T-cell (primary cell): ENCODE measurements around the gene PIGS. TPM values are rescaled to one million over a fixed set of nuclear protein-coding genes. Genes with fewer than 3 reads are reported as not detected.
"Not testable (repeated sequence)": the region's sequence is repeated elsewhere in the genome, so short reads cannot be mapped to it uniquely, and the experiment has no call there.

ENCODE experiments used
- ATAC-seq, 4 experiments: fragments of 200-7000 bp in 3 of 4; fragments of 150-1000 bp in 1 of 4; cut with Tn5 transposase; replicated peaks in 1 of 4; 1 replicate in 3 of 4; 2 replicates in 1 of 4; pipeline ENCODE4 v1.10.0; 2021; ENCODE audit warnings: moderate library complexity in 3 of 4, mild to moderate bottlenecking in 2 of 4, moderate number of reproducible peaks in 1 of 4
- CTCF ChIA-PET, 2 donors: fragments of 300-600 bp; sonication (Branson Sonifier 250); formaldehyde crosslinking; loops; one replicate each; lab custom pipeline; 2022; ENCODE audit warnings: antibody characterized with exemption in 2 of 2; lab: Charles Lee
- POLR2A ChIA-PET, 2 donors: fragments of 300-600 bp; sonication (Branson Sonifier 250); formaldehyde crosslinking; loops; one replicate each; lab custom pipeline; 2022; ENCODE audit warnings: antibody characterized with exemption in 2 of 2; lab: Charles Lee
- DNase-seq, 35 experiments: peaks; one replicate each; pipeline versions ENCODE4 v3.0.0 to v3.0.0-alpha.2; 2013 to 2023
- H3K27ac ChIP-seq: one replicate; pipeline ENCODE4 v1.5.1; 2013; ENCODE audit warnings: low read length
- H3K27me3 ChIP-seq, 2 experiments: replicated peaks in 1 of 2; 1 replicate in 1 of 2; 2 replicates in 1 of 2; pipeline versions ENCODE4 v1.6.1 to v1.7.0; 2013; ENCODE audit warnings: low read length in 1 of 2, mixed read lengths in 1 of 2; ENCODE audit not compliant: control insufficient read depth in 2 of 2, insufficient read depth in 2 of 2; ENCODE audit errors: extremely low read depth in 1 of 2
- H3K36me3 ChIP-seq, 2 donors: 1 replicate in 1 of 2; 2 replicates in 1 of 2; pipeline versions ENCODE4 v1.6.1 to v1.7.0; 2013; ENCODE audit warnings: low read length in 1 of 2; ENCODE audit not compliant: control insufficient read depth in 2 of 2, insufficient read depth in 1 of 2; ENCODE audit errors: extremely low read depth in 1 of 2
- H3K4me1 ChIP-seq, 2 experiments: 1 replicate in 1 of 2; 2 replicates in 1 of 2; pipeline versions ENCODE4 v1.6.1 to v1.7.0; 2013; ENCODE audit warnings: low read length in 2 of 2, mixed read lengths in 1 of 2; ENCODE audit not compliant: insufficient read depth in 2 of 2, control insufficient read depth in 1 of 2; ENCODE audit errors: extremely low read depth in 1 of 2
- H3K4me3 ChIP-seq, 2 donors: 1 replicate in 1 of 2; 2 replicates in 1 of 2; pipeline versions ENCODE4 v1.5.1 to v1.7.0; 2013; ENCODE audit warnings: mild to moderate bottlenecking in 2 of 2, low read length in 1 of 2, moderate library complexity in 1 of 2; ENCODE audit not compliant: control insufficient read depth in 1 of 2; ENCODE audit errors: extremely low read depth in 1 of 2
- H3K9me3 ChIP-seq: 2 replicates; pipeline ENCODE4 v1.7.0; 2013
- H3K27ac Mint-ChIP-seq, 2 donors: one replicate each; pipeline ENCODE4 v1.8.0; 2020 to 2021; ENCODE audit warnings: mild to moderate bottlenecking in 2 of 2, mixed read lengths in 2 of 2
- H3K27me3 Mint-ChIP-seq, 2 donors: one replicate each; pipeline ENCODE4 v1.8.0; 2021 to 2022; ENCODE audit warnings: mixed read lengths in 2 of 2
- H3K36me3 Mint-ChIP-seq: one replicate; pipeline ENCODE4 v1.8.0; 2021; ENCODE audit warnings: mixed read lengths
- H3K4me1 Mint-ChIP-seq, 3 donors: one replicate each; pipeline ENCODE4 v1.8.0; 2020 to 2022; ENCODE audit warnings: mixed read lengths in 3 of 3, mild to moderate bottlenecking in 1 of 3
- H3K4me3 Mint-ChIP-seq, 3 donors: one replicate each; pipeline ENCODE4 v1.8.0; 2020 to 2022; ENCODE audit warnings: mild to moderate bottlenecking in 3 of 3, mixed read lengths in 3 of 3, moderate library complexity in 3 of 3
- H3K9me3 Mint-ChIP-seq, 3 donors: one replicate each; pipeline ENCODE4 v1.8.0; 2020 to 2022; ENCODE audit warnings: mixed read lengths in 3 of 3
- WGBS: methylation state at CpG from one replicate; pipeline ENCODE4 v1.1.5; 2013; ENCODE audit warnings: missing lambda C conversion rate; ENCODE audit not compliant: insufficient coverage; 5-methylcytosine and 5-hydroxymethylcytosine counted together
- total RNA-seq, 35 experiments: library from RNA in 6 of 35; stranded (reverse) in 6 of 35; fragments of 120-200 nt in 1 of 35; gene quantifications; one replicate each; pipeline versions ENCODE4 v1.2.1 to v1.2.4 and lab custom pipeline; 2013 to 2026

Gene PIGS
- total RNA-seq, 5 donors from 2014 or later (not counting 1 experiment from before 2014, with no cell fraction given), result 54.9 to 63.0 (median 60.9) TPM

GRCh38 chr17:28577466-28577824, 6.1 kb upstream of the PIGS start:
- Histone ChIP-seq H3K4me3 (peak overlapping the region in 1 of 2 donors; percentile 40), H3K27me3 (no peaks in the 10 kb centered on the region), H3K4me1 (peaks cover 3 to 28% of the 10 kb centered on the region in 2 experiments), H3K9me3 (no peaks in the 10 kb centered on the region), H3K27ac (peak overlapping the region; percentile 54), H3K36me3 (peaks cover 8 to 10% of the 10 kb centered on the region in 2 donors)
- Mint-ChIP-seq H3K27me3 (no peaks in the 10 kb centered on the region), H3K4me1 (peaks cover 24 to 34% (median 33%) of the 10 kb centered on the region in 3 donors), H3K27ac (peak overlapping the region in 1 of 2 donors; percentile 34), H3K9me3 (no peaks in the 10 kb centered on the region), H3K36me3 (peaks cover 4% of the 10 kb centered on the region), H3K4me3 (peak overlapping the region in 1 of 3 donors; percentile 85)
- DNase-seq (no peak), ATAC-seq (no peak)
- WGBS, result 100% methylated on average over 1 of the region's 3 CpGs
- CTCF ChIA-PET, result interaction anchor here (0.6 to 1.7 kb wide), 5 partner anchors 19 to 69 kb away, joined by 3 to 9 read pairs (median 4); partner anchors contain the start of gene SPAG5 (in 1 of the 2)
- POLR2A ChIA-PET, result interaction anchor here in 1 of 2 donors (1.4 kb wide), 1 partner anchor 22 kb away, joined by 15 read pairs; no protein-coding TSS in a partner anchor

GRCh38 chr17:28576758-28577465, 5.6 kb upstream of the PIGS start, which contains the start of gene ALDOC:
Gene ALDOC, minus strand, starts transcription at chr17:28576895. Its CDS starts 1,363 bp downstream, at chr17:28575532.
- H3K9me3 ChIP-seq, result no peaks in the 10 kb centered on the region
- peak within 1 kb of the TSS; percentile 38 to 40 for H3K4me3 ChIP-seq
- Mint-ChIP-seq H3K36me3 (peaks cover 4% of the 10 kb centered on the region), H3K27ac (peak within 1 kb of the TSS; percentile 87 to 95), H3K27me3 (no peaks in the 10 kb centered on the region), H3K4me1 (peaks cover 29 to 39% (median 38%) of the 10 kb centered on the region in 3 donors), H3K4me3 (peak within 1 kb of the TSS; percentile 78 to 85 (median 80)), H3K9me3 (no peaks in the 10 kb centered on the region)
- POLR2A ChIA-PET, result interaction anchor here in 1 of 2 donors (0.6 to 1.4 kb wide), 3 partner anchors 23 to 106 kb away, joined by 3 to 15 read pairs (median 3); no protein-coding TSS in a partner anchor
- CTCF ChIA-PET, result interaction anchor here (0.6 to 2.0 kb wide), 8 partner anchors 19 to 567 kb away, joined by 3 to 9 read pairs (median 4); partner anchors contain the start of gene SPAG5 (in 1 of the 2)
- H3K27me3 ChIP-seq, result no peaks in the 10 kb centered on the region
- DNase-seq (peak; percentile 95 to 100 (median 98)), ATAC-seq (peak; percentile 96 to 99 (median 96))
- 7% methylated on average over 16 of the region's 26 CpGs for WGBS
- peak within 1 kb of the TSS; percentile 54 for H3K27ac ChIP-seq
- H3K4me1 ChIP-seq, result peaks cover 8 to 33% of the 10 kb centered on the region in 2 experiments
- H3K36me3 ChIP-seq, result peaks cover 8 to 10% of the 10 kb centered on the region in 2 donors

DNA sequence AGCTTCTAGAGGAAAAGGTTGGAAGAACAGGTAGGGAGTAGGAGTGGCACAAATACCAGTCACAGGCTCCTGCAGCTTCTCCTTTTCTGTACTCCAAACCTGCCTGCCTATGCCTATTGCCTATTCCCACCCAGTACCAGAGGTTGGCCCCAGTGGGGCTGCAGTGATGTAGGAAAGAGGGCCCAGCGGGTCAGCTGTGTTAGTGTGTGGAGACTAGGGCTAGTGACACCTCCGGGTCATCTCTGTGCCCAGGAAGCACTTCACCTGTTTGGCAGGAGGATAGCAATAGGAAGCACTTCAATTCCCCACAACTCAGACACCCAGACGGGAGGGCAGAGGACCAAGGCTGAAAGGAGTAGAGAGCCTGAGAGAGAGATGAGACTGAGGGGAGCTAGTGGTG, 4.7 kb upstream of the PIGS start:
- H3K36me3 Mint-ChIP-seq, H3K27me3 ChIP-seq, DNase-seq, H3K27ac ChIP-seq, H3K27me3 Mint-ChIP-seq, H3K9me3 Mint-ChIP-seq, ATAC-seq, H3K9me3 ChIP-seq, H3K4me3 ChIP-seq: not testable (repeated sequence)
- ChIA-PET POLR2A (interaction anchor here in 1 of 2 donors (1.1 kb wide), 2 partner anchors 24 to 27 kb away, joined by 3 to 4 read pairs; no protein-coding TSS in a partner anchor), CTCF (interaction anchor here in 1 of 2 donors (2.0 kb wide), 1 partner anchor 26 kb away, joined by 6 read pairs; no protein-coding TSS in a partner anchor)
- H3K4me1 ChIP-seq, result peaks cover 10 to 38% of the 10 kb centered on the region in 2 experiments
- Mint-ChIP-seq H3K4me3 (peak overlapping the region; percentile 78 to 85 (median 80)), H3K27ac (peak overlapping the region; percentile 87 to 95), H3K4me1 (peaks cover 34 to 43% (median 41%) of the 10 kb centered on the region in 3 donors)
- WGBS, result no CpG with 5 or more reads among the region's 3 CpGs
- peaks cover 8 to 10% of the 10 kb centered on the region in 2 donors for H3K36me3 ChIP-seq

- peaks cover 37 to 49% (median 47%) of the 10 kb centered on the region in 3 donors for H3K4me1 Mint-ChIP-seq
- H3K9me3 Mint-ChIP-seq, result no peaks in the 10 kb centered on the region
- H3K4me3 ChIP-seq, result no peak overlapping the region
- peaks cover 13 to 42% of the 10 kb centered on the region in 2 experiments for H3K4me1 ChIP-seq
- DNase-seq (no peak), ATAC-seq (no peak)
- H3K27me3 Mint-ChIP-seq, result no peaks in the 10 kb centered on the region
- peaks cover 4% of the 10 kb centered on the region for H3K36me3 Mint-ChIP-seq
- H3K27me3 ChIP-seq, result no peaks in the 10 kb centered on the region
- CTCF ChIA-PET, result interaction anchor here in 1 of 2 donors (2.0 kb wide), 1 partner anchor 26 kb away, joined by 6 read pairs; no protein-coding TSS in a partner anchor
- POLR2A ChIA-PET, result interaction anchor here (0.6 to 1.1 kb wide), 2 partner anchors 9 to 24 kb away, joined by 4 to 6 read pairs; no protein-coding TSS in a partner anchor
- 98% methylated on average over 12 of the region's 14 CpGs for WGBS
- H3K4me3 Mint-ChIP-seq, result no peak overlapping the region
- H3K9me3 ChIP-seq, result no peaks in the 10 kb centered on the region
- no peak overlapping the region for H3K27ac ChIP-seq
- H3K36me3 ChIP-seq, result peaks cover 8 to 10% of the 10 kb centered on the region in 2 donors
- H3K27ac Mint-ChIP-seq, result no peak overlapping the region
Measured at GRCh38 chr17:28575126-28575795, 3.9 kb upstream of the PIGS start.

GRCh38 chr17:28574526-28574925, 3.2 kb upstream of the PIGS start:
- no peaks in the 10 kb centered on the region for H3K27me3 Mint-ChIP-seq
- H3K27me3 ChIP-seq, result no peaks in the 10 kb centered on the region
- no peak for ATAC-seq
- H3K9me3 Mint-ChIP-seq, result no peaks in the 10 kb centered on the region
- ChIA-PET CTCF (no interaction called here), POLR2A (no interaction called here)
- H3K36me3 ChIP-seq, result peaks cover 7 to 8% of the 10 kb centered on the region in 2 donors
- peak in 8 of 35 experiments; percentile 12 to 38 (median 28) for DNase-seq
- no peak overlapping the region for H3K27ac ChIP-seq
- H3K27ac Mint-ChIP-seq, result no peak overlapping the region
- H3K4me3 Mint-ChIP-seq, result peak overlapping the region in 1 of 3 donors; percentile 21
- no peak overlapping the region for H3K4me3 ChIP-seq
- 96% methylated on average over 6 of the region's 7 CpGs for WGBS
- no peaks in the 10 kb centered on the region for H3K9me3 ChIP-seq
- peaks cover 44 to 55% (median 54%) of the 10 kb centered on the region in 3 donors for H3K4me1 Mint-ChIP-seq
- H3K36me3 Mint-ChIP-seq, result peaks cover 9% of the 10 kb centered on the region
- peaks cover 18 to 46% of the 10 kb centered on the region in 2 experiments for H3K4me1 ChIP-seq
